CD4-positive, alpha-beta T cell treated with Interleukin-4 for 1 hour (primary cell): Measurements from ENCODE around the gene CEBPG.

Source experiments
- DNase-seq, 2 donors: peaks; one replicate each; pipeline ENCODE4 v3.0.0-alpha.2; 2020 to 2022

Gene CEBPG

GRCh38 chr19:33373453-33374235, at the start of gene CEBPG:
Gene CEBPG, plus strand, starts transcription at chr19:33373709. Its CDS starts 5,531 bp downstream, at chr19:33379240.
- DNase-seq = peak; percentile 91 to 95

GRCh38 chr19:33324628-33325027, 48.9 kb upstream of the CEBPG start:
- no peak for DNase-seq

DNA sequence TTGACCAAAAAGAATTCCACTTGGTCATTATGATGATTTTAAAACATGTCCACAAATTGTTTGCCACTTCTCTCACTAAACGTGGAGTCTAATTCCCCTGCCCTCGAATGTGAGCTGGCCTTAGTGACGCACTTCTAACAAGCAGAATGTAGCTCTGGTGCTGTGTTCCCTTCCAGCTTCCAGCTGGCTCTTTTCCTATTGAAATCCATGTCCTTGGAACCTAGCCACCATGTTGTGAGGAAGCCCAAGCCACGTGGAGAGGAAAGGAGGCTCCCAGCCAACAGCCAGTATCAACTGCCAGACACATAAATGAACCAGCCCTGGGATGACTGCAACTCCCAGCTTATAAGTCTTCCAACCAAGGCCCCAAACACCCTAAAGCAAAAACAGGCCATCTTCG, 47.6 kb upstream of the CEBPG start:
- no peak for DNase-seq

GRCh38 chr19:33329060-33329459, 44.4 kb upstream of the CEBPG start:
- no peak for DNase-seq

DNA sequence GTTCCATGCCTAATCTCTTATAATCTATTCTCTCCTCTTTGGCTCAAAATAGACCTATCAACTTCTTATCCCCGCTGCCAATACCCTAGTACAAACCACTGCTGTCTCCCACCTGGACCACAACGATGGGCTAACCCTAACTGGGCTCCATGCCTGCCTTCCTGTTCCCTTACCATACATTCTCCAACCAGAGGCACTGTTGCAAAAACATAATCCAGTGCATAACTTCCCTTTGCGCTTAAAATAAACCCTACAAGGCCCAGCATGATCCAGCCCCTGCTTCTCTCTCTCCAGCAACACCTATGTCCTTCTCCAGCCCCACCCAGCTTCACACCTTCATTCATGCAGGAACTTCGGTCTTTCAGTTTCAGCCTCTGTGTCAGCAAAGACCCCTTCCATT, 43.8 kb upstream of the CEBPG start:
- DNase-seq = no peak

- peak; percentile 3 to 52 for DNase-seq
These were observed 41.3 kb upstream of the CEBPG start for GRCh38 chr19:33332248-33332647.

- no peak for DNase-seq
These were observed 40.4 kb upstream of the CEBPG start for GRCh38 chr19:33333151-33333550.

GRCh38 chr19:33333642-33334041, 39.9 kb upstream of the CEBPG start:
- DNase-seq = no peak

DNA sequence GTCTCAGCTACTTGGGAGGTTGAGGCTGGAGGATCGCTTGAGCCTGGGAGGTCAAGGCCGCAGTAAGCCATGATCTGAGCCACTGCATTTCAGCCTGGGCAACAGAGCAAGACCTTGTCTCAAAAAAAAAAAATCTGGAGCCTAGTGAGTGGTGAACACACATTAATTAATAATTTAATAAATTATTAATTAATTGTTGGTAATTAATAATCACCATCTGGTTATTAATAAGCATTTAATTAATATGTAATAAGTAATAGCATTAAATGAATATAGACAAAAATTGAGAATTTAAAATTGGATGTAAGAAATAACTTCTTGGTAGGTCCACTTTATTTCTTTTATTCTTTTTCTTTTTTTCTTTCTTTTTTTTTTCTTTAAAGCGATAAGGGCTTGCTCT, 39.2 kb upstream of the CEBPG start:
- DNase-seq = no peak

DNA sequence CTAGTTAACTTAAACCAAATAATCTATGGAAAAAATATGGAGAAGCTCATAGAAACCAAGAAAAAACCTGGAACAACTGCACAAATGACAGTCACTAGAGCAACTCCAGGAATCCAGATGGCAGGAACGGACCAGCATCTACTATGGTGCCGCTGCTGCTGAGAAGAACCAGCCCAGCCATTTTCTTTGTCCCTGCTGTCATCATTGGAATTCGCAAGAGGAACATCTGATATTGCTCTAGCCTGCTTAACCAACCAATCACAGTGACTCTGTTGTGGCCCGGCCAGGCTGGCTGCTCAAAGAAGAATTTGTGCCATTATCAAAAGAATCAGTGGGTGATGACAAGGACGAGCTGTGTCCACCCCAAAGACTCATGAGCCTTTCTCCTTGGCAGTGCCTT, 38.1 kb upstream of the CEBPG start:
- DNase-seq = no peak

- no peak for DNase-seq
These were observed 34.2 kb upstream of the CEBPG start for GRCh38 chr19:33339016-33339984.

DNA sequence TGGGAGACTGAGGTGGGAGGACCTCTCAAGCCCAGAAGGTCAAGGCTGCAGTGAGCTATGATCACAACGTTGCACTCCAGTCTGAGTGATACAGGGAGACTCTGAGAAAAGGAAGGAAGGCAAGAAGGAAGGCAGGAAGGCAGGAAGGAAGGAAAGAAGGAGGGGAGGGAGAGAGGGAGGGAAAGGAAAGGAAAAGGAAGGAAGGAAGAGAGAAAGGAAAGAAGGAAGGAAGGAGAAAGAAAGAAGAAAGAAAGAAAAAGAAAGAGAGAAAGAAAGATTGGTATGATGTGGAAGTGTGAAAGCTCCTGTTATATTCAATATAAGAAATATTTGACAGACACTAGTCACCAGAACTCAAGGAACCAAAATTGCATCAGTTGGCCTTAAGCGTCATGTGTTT, 32.5 kb upstream of the CEBPG start:
- no peak for DNase-seq

DNA sequence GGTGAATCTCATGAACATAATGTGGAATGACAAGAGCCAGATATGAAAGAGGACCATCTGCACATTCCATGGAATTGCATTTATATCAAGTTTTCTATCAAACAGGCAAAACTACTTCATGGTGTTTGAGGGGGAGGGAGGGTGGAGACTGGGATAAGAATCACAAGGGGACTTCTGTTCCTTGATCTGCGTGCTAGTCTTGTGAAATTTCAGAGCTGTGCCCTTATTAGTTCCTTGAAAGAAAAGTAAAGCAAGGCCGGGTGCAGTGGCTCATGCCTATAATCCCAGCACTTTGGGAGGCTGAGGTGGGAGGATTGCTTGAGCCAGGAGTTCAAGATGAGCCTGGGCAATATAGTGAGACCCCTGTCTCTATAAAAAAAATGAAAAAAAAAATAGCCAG, 30.2 kb upstream of the CEBPG start:
- DNase-seq = no peak

DNA sequence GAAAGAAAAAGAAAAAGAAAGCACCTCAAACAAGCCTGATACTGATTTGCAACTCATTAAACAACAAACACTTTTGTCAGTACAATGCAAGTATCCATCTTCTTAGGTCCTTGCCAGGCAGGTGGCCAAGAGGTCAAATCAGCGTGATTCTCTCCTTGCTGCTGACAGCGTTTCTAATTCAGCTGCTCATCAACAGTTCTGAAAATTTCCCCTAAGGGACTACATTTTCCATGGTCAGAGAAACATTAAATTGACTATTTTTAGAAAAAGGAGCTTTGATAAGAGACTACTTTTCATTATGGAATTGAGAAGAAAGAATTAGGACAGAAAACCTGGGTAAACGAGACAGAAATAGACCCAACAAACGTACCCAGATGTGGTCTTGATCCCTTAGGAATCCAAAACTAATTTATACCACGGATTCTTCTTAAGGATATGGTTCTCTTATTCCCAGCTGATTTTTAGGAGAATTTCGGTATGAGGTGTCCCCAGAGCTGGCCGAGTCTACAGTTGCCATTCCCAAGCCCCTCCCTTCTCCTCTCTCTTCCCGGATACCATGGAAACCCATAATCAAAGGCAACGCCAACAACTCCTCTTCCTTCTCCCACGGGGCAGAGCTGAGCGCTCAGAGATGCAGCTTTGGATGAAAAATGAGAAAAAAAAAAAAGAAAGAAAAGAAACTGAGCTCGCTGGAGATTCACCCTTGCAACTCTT, 29.5 kb upstream of the CEBPG start:
- DNase-seq = no peak

DNA sequence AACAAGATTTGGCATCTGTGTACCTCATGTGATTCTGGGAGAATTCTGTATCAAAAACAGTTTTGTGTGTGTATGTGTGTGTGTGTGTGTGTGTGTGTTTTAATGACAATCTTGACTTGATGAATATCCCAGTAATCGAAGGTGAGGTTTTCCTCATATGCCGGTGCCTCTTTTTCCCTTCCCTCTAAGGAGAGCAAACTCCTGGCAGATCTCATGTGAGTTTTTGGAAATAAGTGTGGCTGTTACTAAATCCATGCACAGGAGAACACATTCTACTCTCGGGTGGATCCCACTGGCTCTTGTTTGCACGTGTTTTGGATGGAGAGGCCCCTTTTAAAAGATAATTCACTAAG, 29.0 kb upstream of the CEBPG start:
- no peak for DNase-seq

GRCh38 chr19:33345163-33345562, 28.3 kb upstream of the CEBPG start:
- DNase-seq = no peak

DNA sequence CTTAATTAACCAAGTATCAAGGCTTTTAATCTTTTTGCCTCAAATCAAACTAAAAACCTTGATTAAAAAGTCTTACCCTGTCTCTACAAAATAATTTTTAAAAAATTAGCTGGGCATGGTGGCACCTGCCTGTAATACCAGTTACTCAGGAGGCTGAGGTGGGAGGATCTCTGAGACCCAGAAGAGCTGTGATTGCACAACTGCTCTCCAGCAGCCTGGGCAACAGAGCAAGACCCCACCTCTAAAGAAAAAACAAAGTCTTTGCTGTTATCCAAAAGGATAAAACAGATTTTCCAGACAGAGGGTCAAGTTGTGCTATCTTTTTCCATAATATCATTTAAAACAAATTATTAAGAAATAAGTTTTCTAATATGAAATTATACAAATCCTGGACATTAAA, 26.8 kb upstream of the CEBPG start:
- DNase-seq = no peak

GRCh38 chr19:33347300-33347699, 26.2 kb upstream of the CEBPG start:
- DNase-seq = no peak

DNA sequence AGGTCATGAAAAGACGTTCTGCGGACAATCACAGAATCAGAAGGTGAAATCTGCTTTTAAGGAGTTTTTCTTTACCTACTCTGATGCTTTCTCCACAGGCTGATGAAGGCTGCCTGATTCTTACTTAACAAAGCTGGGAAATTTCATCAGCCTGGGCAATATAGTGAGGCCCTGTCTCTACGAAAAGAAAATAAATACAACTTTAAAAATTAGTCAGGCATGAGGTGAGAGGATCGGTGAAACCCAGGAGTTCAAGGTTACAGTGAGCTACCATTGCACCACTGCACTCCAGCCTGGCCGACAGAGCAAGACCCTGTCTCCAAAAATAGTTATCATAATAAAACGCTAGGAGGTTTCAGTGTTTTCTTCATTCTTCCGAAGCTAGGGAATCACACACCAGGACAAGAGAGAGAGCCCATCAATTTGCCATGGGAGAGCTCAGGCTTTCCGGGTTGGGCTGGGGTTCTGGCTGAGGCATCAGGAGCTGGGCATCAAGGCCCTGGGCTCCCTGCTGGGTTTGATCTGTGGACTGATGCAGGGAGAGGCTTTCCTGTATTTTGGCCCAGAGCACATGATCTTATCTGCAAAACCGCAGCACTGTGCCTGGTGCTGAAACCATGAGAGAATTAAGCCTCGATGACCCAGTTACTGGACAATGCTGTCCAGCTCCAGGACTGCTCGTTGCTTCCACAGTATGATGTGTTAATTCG, 25.1 kb upstream of the CEBPG start:
- DNase-seq = no peak

- no peak for DNase-seq
These were observed 23.9 kb upstream of the CEBPG start for GRCh38 chr19:33349319-33350289.

DNA sequence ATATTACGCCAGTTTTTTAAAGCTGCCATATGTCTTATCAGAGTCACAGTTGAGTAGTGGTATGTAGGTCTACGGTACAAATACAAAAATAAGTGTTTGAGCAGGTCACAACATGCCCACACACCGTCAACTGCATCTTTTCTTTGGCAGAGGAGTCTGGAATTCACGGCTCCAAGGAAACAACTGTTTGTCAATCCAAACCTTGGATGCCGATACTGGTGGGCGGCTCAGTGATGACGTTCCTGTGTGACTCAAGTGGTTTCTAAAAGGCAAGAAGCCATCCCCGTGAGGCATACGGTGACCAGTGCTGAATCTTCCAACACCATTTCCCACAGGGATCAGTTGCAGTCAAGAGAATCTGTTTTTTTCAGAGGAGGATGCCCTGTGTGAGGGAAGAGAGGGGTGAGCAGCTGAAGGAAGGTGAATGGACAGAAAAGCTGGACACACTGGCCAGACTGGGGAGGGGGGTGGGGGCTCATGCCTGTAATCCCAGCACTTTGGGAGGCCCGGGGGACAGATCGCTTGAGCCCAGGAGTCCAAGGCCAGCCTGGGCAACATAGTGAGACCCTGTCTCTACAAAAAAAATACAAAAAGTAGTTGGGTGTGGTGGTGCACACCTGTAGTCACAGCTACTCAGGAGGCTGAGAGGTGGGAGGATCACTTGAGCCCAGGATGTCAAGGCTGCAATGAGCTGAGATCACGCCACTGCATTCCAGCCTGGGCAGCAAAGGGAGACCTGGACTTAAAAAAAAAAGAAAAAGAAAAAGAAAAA, 22.8 kb upstream of the CEBPG start:
- DNase-seq = no peak
